GM21390 (cell line): ENCODE data around the gene PRXL2B.
A peak's percentile ranks its signal among the peaks of the same experiment; 100 is the strongest.
"Not testable (repeated sequence)": the region's sequence is repeated elsewhere in the genome, so short reads cannot be mapped to it uniquely, and the experiment has no call there.

Experiments
- ATAC-seq: cut with Tn5 transposase; IDR thresholded peaks from one replicate; pipeline ENCODE4 v1.9.1; 2021; ENCODE audit not compliant: unreplicated experiment

PRXL2B gene

DNA sequence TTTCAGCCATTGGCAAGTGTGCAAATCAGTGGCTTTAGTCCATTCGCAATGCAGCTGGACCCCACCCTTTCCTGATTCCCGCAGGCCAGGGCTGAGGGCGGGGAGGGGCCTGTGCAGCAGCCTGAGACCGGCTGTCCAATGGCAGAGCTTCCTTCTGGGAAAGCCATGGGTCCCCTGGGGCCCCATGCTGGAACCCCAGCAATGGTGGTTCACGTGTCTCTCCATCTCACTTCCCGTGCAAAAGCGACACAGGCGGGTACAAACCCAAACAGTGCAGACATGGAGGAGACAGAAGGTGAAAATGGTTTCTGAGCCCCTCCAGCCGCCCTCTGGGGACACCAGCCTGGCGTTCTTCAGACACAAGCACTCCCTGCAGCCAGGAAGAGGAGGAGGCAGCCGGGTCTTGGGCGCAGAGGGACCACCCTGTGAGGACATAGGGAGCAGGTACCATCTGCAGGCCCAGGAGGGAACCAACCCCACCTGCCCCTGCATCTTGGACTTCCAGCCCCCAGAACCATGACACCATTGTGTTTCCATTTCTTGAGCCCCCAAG lies 36.2 kb upstream of the PRXL2B start:
- not testable (repeated sequence) for ATAC-seq

DNA sequence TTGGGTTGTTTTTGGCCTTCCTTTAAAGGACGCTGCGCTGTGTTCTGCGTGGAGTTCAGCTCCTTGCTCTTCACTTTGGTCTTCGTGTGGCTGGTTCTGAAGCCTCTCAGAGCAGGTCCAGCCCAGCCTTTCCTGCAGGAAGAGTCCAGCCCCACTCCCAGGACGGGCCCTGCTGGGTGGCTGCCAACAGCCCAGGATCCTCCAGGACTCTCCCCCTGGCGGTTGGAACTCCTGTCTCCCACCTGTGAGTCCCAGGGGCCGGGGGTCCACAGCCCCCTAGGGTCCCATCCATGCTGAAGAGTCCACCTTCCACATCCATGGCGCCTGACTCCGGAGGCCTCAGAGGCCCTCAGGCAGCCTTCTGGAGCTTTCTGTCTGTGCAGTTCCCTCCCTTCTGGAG lies 35.0 kb upstream of the PRXL2B start:
- ATAC-seq: not testable (repeated sequence)

DNA sequence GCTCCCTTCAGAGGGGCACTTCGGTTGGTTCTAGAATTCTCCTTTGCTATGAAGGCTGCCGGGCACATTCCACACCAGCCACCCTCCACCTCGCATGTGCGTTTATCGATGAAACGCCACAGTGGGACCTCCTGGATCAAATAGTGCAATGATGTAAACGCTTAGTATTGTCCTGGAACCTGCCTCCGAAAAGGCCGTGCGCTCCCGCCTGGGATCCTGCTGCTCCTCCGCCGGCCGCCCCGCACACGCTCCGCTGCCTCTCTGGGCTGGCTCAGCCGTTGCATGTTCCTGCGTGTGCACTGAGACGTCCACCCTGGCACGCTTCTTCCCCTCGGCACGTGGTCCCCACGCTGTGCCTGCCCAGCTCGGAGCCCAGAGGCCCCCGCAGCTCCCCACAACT lies 34.4 kb upstream of the PRXL2B start:
- no peak for ATAC-seq

DNA sequence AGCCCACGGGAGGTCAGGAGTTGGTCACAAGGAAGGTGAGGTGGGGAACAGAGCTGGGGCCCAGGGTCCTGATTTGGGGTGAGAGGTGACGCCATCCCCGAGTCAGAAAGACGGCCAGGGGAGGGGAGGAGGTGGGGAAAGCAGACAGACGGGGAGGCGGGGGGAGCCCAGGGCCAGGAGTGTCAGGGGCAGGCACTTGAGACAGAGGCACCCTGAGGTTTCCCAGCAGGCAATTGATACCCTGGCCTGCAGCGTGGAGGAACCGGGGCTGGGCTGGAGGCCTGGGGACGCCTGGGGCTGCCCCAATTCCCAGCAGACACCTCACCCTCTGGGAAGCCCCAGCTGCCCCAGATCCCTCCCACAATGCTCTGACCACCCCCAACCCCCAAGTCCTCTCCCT lies 33.5 kb upstream of the PRXL2B start:
- ATAC-seq: not testable (repeated sequence)

- ATAC-seq: no peak
Measured at GRCh38 chr1:2553871-2554620, 32.5 kb upstream of the PRXL2B start.

DNA sequence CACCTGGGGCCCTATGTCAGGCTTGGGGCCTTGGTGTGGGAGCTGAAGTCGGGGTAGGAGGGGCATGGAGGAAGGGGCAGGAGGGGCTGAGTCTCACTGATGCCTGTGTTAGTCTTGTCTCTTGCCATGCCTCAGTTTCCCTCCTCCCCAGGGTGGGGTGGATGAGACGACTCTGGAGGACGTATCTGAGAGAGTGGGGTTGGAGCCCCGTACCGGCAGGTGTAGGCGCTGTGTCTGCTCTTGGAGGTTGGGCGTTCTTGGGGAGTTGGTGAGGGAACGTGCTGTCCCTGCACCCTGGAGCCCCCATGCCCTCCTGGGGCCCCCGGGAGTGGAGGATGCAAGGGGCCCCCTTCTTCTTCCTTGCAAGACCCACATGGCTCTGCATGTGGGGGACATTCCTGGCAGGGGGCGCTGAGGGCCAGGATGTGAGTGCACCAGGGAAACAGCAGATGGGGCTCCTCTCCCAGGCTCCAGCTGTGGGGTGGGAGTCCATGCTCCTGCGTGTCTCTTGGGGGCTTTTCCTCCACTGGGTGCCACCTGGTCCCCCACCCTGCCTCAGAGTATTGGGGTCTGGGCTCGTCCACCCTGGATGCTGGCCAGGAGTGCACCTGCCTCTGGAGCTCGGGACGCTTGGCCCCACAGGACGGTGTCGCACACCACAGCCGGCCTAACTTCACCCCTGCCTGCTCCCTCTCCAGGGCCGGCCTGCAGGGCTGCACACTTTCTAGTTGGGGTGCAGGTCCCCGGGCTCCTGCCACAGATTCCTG lies 31.8 kb upstream of the PRXL2B start:
- no peak for ATAC-seq

DNA sequence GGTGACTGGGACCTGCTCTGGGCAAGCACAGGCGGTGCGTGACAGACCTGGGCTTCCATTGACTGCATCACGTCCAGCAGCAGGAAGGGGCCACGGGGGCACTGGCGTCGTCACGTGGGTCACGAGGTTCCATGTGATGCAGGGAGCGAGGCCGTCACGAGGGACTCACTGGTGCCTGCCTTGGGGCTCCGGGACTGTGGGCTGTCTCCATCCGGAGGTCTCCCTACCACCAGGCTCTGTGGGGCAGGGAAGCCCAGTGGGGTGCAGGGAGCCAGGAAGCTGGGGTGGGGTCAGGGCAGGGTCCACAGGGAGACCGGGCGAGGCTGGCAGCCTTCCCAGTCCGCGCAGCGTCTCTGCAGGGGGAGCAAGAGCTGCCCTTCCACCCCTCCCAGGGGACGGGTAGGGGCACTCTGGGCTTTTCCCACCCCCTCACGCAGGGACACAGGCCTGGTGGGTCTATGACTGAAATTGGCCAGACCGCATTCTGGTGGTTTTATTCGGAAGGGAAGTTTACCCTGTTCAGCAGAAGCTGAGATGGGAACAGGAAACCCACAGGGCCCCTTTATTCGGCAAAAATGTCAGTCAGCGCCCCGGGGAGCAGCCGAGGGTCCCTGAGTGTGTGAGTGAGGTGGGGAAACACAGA lies 30.8 kb upstream of the PRXL2B start:
- ATAC-seq: peak; percentile 32

GRCh38 chr1:2556277-2556677 lies 30.3 kb upstream of the PRXL2B start, which contains the start of gene TNFRSF14:
Gene TNFRSF14, plus strand, starts transcription at chr1:2556371. Its CDS starts 294 bp downstream, at chr1:2556665.
- ATAC-seq: peak; percentile 30

DNA sequence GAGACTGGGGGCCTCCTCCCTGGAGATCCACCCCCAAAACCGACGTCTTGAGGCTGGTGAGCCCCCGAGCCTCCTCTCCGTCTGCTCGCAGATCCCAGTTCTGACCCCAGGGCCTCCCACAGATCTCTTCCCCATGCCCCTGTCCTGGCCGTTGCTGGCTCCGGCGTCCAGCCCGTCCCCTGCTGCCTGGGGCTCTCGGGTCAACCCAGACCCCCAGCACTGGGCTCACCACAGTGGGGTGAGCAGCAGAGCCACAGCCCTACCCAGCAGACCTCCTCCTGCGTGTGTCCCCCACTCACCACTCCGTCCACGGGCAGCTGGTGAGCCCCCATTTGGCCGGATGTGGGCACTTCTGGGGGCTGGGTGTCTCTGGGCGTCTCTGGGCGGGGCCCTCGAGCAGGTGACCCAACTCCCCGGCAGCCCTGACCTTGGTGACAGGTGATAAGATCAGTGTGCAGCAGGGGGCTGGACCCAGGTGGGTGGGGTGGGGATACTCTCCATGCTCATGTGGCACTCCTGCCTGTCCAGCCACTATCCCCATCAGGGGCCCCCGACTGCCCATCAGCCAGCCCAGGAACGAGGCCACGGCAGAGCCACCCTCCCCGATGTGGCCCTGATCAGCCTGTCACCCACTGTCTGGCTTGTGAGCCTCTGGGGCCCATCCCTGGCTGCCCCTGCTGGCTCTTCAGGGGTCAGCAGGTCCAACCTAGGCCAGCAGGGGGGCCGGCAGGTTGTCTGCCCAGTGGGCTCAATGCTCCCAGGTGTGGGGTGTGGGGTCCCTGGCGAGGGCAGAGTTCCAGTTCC lies 29.7 kb upstream of the PRXL2B start:
- ATAC-seq: peak; percentile 20

GRCh38 chr1:2557482-2558400 lies 28.8 kb upstream of the PRXL2B start:
- ATAC-seq: no peak

DNA sequence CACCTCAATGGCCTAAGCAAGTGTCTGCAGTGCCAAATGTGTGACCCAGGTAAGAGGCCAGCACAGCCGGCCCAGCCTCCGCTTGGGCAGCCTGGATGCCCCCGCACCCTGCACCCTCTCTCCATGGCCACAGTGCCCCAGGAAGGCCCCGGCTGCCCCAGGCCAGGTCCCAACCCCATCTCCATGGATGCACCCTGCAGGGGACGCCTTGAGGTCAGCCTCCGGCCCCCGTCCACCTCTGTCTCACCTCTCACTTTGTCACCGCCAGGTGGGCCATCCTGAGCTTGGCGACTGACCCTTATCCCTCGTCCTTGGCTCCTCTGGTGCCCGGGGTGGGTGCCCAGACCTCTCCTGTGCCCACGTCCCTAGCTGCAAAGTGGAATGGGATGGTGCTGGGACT lies 28.2 kb upstream of the PRXL2B start:
- ATAC-seq: no peak

GRCh38 chr1:2558861-2559260 lies 27.7 kb upstream of the PRXL2B start:
- no peak for ATAC-seq

DNA sequence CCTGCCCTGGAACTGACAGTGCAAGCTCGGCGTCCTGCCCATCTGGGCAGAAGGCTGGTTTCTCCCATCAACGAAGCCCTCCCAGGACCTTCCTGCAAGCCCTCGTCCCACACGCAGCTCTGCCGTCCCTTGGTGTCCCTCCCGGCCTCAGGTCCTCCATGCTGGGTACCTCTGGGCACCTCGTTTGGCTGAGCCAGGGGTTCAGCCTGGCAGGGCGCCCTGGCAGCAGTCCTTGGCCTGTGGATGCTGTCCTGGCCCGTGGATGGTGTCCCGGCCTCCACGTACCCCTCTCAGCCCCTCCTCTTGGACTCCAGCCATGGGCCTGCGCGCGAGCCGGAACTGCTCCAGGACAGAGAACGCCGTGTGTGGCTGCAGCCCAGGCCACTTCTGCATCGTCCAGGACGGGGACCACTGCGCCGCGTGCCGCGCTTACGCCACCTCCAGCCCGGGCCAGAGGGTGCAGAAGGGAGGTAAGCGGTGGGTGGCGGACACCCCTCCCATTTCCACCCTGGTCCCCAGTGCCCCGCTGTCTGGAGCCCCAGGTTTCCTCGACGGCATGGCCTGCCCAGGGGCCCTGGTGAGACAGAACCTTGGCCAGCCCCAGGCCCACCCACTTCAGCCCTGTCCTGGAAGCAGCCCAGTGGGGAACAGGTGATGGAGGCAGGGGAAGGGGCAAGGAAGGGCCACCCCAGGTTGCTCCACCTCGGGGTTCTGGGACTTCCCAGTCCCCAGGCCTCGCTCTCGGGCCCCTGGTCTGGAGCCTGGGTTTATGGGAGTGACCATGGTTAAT lies 26.9 kb upstream of the PRXL2B start:
- no peak for ATAC-seq

DNA sequence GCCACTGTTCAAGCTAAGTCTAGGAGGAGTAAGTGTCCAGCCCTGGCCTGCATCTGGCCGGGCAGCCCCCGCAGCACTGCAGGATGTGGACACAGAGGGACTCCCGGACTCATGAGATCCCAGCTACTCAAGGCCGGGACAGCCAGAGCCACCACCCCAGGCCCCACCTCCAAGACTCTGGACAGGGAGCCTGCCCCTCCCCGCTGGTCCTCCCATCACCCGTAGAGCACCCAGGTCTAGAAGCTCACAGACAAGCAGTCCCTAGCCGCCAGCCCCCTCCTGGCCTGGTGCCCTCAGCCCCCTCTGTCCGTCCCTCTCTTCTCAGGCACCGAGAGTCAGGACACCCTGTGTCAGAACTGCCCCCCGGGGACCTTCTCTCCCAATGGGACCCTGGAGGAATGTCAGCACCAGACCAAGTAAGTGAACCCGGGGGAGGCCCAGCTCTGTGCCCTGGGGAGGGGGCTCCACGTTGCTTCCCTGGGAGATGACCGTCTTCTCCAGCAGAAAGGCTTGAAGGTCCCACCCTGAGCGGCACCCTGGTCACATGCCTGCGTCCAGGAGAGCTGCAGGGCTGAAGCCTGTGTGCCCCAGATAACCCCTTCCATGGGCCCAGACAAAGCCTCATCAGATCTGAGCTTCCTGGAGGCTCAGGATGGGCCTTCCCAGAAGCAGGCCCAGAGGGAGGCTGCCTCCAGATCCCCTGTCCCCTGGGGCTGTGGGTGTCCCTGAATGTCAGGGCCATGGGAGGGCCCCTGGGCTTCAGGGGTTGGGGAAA lies 26.1 kb upstream of the PRXL2B start:
- ATAC-seq: no peak

DNA sequence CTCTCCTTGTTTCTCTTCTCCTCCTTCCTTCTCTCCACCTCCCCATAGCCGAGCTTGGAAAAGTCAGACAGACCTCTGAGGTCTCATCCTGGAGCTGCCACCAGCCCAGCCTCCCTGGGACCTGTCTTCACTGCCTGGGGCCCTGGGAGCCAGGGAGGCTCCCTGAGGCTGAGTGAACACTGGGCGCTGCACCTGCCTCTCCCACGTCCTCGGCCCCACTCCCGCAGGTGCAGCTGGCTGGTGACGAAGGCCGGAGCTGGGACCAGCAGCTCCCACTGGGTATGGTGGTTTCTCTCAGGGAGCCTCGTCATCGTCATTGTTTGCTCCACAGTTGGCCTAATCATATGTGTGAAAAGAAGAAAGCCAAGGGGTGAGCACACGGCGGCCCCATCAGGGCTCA lies 25.1 kb upstream of the PRXL2B start:
- no peak for ATAC-seq

DNA sequence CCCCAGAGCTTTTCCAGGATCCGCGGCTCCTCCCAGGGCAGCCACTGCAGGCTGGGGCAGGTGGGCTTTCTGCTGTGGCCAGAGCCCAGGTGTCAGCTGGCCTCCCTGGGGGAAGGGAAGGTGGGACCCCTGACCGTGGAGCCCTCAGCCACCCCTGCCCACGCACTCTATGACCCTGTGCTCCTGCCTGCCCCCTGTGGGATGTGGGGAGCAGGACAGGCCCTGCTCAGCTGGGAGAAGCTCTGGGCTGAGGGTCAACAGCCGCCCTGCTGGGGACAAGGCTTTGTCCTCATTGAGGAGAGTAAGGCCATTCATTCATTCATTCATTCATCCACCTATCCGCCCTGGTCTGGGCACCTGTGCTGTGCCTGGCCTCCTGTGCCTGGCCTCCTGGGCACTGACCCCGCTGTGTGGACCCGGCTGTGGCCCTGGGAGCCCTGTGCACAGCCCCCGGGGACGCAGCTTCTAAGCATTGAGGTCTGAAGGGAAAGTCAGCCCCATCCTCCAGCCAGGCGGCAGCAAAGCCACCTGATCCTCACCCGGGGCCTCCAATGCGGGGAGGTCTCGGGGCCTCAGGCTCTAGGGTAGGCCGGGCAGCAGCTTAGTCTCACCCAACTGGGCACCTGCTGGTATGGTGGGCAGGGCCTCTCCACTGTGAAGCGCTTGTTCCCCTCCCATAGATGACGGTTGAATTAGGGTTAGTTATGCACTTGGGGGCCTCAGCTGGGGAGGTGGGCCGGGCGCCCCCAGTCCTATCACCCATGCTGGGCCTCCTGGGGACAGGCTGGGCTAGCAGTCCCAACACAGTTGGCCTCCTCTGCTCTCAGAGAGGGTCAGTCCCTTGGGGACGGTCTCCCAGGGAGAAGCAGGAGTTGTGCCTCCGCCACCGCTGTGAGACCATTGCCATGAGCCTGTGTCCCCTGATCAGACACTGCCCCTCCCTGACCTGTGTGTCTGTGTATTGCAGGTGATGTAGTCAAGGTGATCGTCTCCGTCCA lies 24.4 kb upstream of the PRXL2B start:
- ATAC-seq: no peak

GRCh38 chr1:2563205-2563604 lies 23.4 kb upstream of the PRXL2B start:
- no peak for ATAC-seq
